ENCODE measurements around the gene VPS8.

DNA sequence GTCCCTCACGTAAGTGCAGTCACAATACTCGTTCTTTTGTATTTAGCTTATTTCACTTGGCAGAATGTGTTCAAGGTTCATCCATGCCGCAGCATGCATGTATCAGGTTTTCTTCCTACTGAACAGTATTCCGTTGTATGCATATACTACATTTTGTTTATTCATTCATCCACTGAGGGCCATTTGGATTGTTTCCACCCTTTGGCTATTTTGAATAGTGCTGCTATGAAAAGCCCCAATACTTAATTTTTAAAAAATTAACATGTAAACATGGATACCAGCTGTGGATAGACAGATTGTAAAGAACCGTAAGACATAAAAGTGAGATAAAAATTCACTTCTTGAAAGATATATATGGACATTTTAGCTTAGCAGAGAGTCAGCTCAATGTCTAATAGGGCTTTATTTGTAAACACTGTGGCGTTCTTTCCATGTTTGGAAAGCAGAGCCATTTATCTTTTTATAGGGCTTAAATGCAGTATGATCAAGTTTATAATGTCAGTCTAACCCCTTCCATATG is 115.9 kb downstream of the VPS8 start:
- TF ChIP-seq, protein P1, sequence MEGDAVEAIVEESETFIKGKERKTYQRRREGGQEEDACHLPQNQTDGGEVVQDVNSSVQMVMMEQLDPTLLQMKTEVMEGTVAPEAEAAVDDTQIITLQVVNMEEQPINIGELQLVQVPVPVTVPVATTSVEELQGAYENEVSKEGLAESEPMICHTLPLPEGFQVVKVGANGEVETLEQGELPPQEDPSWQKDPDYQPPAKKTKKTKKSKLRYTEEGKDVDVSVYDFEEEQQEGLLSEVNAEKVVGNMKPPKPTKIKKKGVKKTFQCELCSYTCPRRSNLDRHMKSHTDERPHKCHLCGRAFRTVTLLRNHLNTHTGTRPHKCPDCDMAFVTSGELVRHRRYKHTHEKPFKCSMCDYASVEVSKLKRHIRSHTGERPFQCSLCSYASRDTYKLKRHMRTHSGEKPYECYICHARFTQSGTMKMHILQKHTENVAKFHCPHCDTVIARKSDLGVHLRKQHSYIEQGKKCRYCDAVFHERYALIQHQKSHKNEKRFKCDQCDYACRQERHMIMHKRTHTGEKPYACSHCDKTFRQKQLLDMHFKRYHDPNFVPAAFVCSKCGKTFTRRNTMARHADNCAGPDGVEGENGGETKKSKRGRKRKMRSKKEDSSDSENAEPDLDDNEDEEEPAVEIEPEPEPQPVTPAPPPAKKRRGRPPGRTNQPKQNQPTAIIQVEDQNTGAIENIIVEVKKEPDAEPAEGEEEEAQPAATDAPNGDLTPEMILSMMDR (IDR thresholded peaks at IDR 0.05; ENCODE audit: low read depth, low read length, missing input control): no peak
- TF ChIP-seq NR2F2 (IDR thresholded peaks at IDR 0.05) (no peak), SP1 (IDR thresholded peaks at IDR 0.05) (no peak), YY1 (IDR thresholded peaks at IDR 0.05) (no peak), GABPA (IDR thresholded peaks at IDR 0.05 in 1 of 2, conservative IDR thresholded peaks at IDR 0.05 in 1 of 2) (no peak), TAF1 (conservative IDR thresholded peaks at IDR 0.05) (no peak), RAD21 (IDR thresholded peaks at IDR 0.05) (no peak)
- TF ChIP-seq, protein P2, sequence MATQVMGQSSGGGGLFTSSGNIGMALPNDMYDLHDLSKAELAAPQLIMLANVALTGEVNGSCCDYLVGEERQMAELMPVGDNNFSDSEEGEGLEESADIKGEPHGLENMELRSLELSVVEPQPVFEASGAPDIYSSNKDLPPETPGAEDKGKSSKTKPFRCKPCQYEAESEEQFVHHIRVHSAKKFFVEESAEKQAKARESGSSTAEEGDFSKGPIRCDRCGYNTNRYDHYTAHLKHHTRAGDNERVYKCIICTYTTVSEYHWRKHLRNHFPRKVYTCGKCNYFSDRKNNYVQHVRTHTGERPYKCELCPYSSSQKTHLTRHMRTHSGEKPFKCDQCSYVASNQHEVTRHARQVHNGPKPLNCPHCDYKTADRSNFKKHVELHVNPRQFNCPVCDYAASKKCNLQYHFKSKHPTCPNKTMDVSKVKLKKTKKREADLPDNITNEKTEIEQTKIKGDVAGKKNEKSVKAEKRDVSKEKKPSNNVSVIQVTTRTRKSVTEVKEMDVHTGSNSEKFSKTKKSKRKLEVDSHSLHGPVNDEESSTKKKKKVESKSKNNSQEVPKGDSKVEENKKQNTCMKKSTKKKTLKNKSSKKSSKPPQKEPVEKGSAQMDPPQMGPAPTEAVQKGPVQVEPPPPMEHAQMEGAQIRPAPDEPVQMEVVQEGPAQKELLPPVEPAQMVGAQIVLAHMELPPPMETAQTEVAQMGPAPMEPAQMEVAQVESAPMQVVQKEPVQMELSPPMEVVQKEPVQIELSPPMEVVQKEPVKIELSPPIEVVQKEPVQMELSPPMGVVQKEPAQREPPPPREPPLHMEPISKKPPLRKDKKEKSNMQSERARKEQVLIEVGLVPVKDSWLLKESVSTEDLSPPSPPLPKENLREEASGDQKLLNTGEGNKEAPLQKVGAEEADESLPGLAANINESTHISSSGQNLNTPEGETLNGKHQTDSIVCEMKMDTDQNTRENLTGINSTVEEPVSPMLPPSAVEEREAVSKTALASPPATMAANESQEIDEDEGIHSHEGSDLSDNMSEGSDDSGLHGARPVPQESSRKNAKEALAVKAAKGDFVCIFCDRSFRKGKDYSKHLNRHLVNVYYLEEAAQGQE (IDR thresholded peaks at IDR 0.05): no peak
- TF ChIP-seq, protein P3, sequence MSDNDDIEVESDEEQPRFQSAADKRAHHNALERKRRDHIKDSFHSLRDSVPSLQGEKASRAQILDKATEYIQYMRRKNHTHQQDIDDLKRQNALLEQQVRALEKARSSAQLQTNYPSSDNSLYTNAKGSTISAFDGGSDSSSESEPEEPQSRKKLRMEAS (IDR thresholded peaks at IDR 0.05): no peak

Data from liver (tissue), 3 donors.